ENCODE measurements around the gene NKAIN4. TPM values are rescaled to one million over a fixed set of nuclear protein-coding genes. Genes with fewer than 3 reads are reported as not detected.
A peak's percentile ranks its signal among the peaks of the same experiment; 100 is the strongest.

Gene NKAIN4
- total and polyA plus RNA-seq, 12 donors, result 0.04 TPM; not detected in 11

DNA sequence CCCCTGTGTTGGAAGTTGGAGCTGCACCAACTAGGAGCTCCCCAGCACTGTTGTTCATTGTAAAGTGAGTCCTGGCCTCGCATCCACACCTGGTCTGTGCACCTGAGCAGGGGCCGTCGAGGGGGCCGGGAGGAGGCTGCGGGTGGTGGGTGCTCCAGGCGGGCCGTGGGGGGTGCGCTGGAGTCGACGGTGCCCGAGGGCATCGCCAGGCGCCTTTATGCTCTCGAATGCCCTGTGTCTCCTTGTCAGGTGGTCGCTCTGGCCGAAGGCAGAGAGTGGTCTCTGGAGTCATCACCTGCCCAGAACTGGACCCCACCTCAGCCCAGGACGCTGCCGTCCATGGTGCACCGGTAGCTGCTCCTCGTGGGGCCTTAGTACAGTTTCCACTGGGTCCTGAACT is 22.7 kb upstream of the NKAIN4 start:
- TF ChIP-seq CTCF (IDR thresholded peaks at IDR 0.05), result no peak
- DNase-seq (no peak), ATAC-seq (no peak)
- H3K4me3 ChIP-seq, result no peak overlapping the region
- H3K27ac ChIP-seq, result no peak overlapping the region
- peaks cover 5 to 24% (median 19%) of the 10 kb centered on the region in 9 donors for H3K4me1 ChIP-seq
- no peaks in the 10 kb centered on the region for H3K9me3 ChIP-seq
- H3K36me3 ChIP-seq, result peaks cover 0 to 71% (median 18%) of the 10 kb centered on the region in 9 donors
- no peaks in the 10 kb centered on the region for H3K27me3 ChIP-seq
- intact Hi-C loops (cut with DNase I), result no loop called here
- 92 to 94% methylated on average over 20 of the region's 20 CpGs for WGBS, 2 donors

- DNase-seq, result no peak
- H3K27ac ChIP-seq, result no peak overlapping the region
- H3K4me3 ChIP-seq, result no peak overlapping the region
- WGBS, 2 donors, result 92 to 94% methylated on average over 18 of the region's 18 CpGs
- no peaks in the 10 kb centered on the region for H3K27me3 ChIP-seq
- H3K9me3 ChIP-seq, result no peaks in the 10 kb centered on the region
- intact Hi-C loops (cut with DNase I), result no loop called here
- ATAC-seq, result no peak
- TF ChIP-seq CTCF (IDR thresholded peaks at IDR 0.05), result no peak
- peaks cover 0 to 59% (median 18%) of the 10 kb centered on the region in 9 donors for H3K36me3 ChIP-seq
- peaks cover 5 to 29% (median 21%) of the 10 kb centered on the region in 9 donors for H3K4me1 ChIP-seq
Observed at GRCh38 chr20:63275825-63276224, 21.6 kb upstream of the NKAIN4 start.

- ATAC-seq (no peak), DNase-seq (no peak)
- H3K27ac ChIP-seq, result no peak overlapping the region
- no peaks in the 10 kb centered on the region for H3K27me3 ChIP-seq
- TF ChIP-seq CTCF (IDR thresholded peaks at IDR 0.05), result no peak
- intact Hi-C loops (cut with DNase I), result loop anchor here in 1 of 10 donors (5.0 kb wide), 1 partner anchor 57 kb away; the partner anchor contains the start of gene YTHDF1
- H3K4me1 ChIP-seq, result peaks cover 5 to 29% (median 21%) of the 10 kb centered on the region in 9 donors
- 78 to 80% methylated on average over 17 of the region's 17 CpGs for WGBS, 2 donors
- no peaks in the 10 kb centered on the region for H3K9me3 ChIP-seq
- peaks cover 0 to 47% (median 17%) of the 10 kb centered on the region in 9 donors for H3K36me3 ChIP-seq
- peak overlapping the region in 3 of 10 donors; percentile 82 to 87 (median 86) for H3K4me3 ChIP-seq
Observed at GRCh38 chr20:63274381-63275228, 20.3 kb upstream of the NKAIN4 start.

DNA sequence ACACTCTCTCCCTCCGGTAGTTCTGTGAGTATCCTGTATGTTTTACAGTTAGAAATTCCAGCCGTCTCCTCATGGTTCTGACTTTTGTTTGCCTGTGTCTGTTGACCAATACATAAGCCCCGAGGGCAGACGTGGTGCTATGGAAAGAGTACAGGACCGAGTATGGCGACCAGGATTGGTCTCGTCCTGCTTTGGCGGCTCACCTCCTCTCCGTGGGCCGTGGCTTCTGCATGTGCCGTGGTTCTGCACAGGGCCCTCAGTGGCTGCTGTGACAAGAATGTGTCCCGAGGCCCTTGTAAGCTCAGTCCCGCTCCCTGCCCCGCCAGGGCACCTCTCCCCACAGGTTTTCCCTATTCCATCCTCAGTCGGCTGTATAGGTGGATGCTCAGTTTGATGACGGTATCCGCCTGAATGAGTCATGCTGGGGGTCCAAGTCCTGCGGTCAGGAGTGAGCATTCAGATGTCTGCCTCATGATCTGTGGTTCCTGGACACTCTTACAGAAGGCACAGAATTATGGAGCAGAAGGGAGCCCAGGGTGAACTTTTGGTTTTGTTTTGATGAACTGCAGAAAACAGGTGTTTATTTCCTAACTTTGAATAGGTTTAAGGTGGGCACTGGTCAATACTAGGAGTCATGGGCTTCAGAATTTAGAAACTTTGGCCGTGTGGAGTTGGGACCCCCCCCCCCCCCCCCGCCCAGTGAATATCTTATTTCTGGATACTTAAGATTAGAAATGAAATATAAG is 19.5 kb upstream of the NKAIN4 start:
- WGBS, 2 donors, result 35 to 39% methylated on average over 20 of the region's 20 CpGs
- TF ChIP-seq CTCF (IDR thresholded peaks at IDR 0.05), result no peak
- H3K36me3 ChIP-seq, result peaks cover 0 to 39% (median 11%) of the 10 kb centered on the region in 9 donors
- peaks cover 5 to 29% (median 21%) of the 10 kb centered on the region in 9 donors for H3K4me1 ChIP-seq
- intact Hi-C loops (cut with DNase I), result loop anchor here in 1 of 10 donors (5.0 kb wide), 1 partner anchor 57 kb away; the partner anchor contains the start of gene YTHDF1
- no peaks in the 10 kb centered on the region for H3K9me3 ChIP-seq
- no peak for DNase-seq
- H3K27ac ChIP-seq, result peak overlapping the region in 2 of 10 donors; percentile 75 to 84
- peak overlapping the region; percentile 76 to 98 (median 86) for H3K4me3 ChIP-seq
- no peaks in the 10 kb centered on the region for H3K27me3 ChIP-seq
- ATAC-seq, result no peak

All from heart right ventricle (tissue), 16 donors.